Upper lobe of right lung (tissue), 1 donor: ENCODE measurements around the gene ANKLE2. TPM values are rescaled to one million over a fixed set of nuclear protein-coding genes. Genes with fewer than 3 reads are reported as not detected.

Source experiments
- ATAC-seq: fragments of 200-7000 bp; cut with Tn5 transposase; one replicate; pipeline ENCODE4 v1.9.1; 2020; ENCODE audit warnings: mild to moderate bottlenecking, moderate library complexity
- DNase-seq: peaks from one replicate; pipeline ENCODE4 v3.0.0-alpha.2; 2020
- H3K27ac ChIP-seq: fragments of 200-600 bp; one replicate; pipeline ENCODE4 v1.8.0; 2022
- H3K27me3 ChIP-seq: fragments of 200-600 bp; one replicate; pipeline ENCODE4 v1.8.0; 2022; ENCODE audit warnings: mild to moderate bottlenecking
- H3K36me3 ChIP-seq: fragments of 200-600 bp; one replicate; pipeline ENCODE4 v1.8.0; 2022
- H3K4me1 ChIP-seq: fragments of 200-600 bp; one replicate; pipeline ENCODE4 v1.8.0; 2022
- H3K4me3 ChIP-seq: fragments of 200-600 bp; one replicate; pipeline ENCODE4 v1.8.0; 2022; ENCODE audit warnings: mild to moderate bottlenecking
- H3K9me3 ChIP-seq: fragments of 200-600 bp; one replicate; pipeline ENCODE4 v1.8.0; 2022
- CTCF ChIP-seq: fragments of 200-600 bp; IDR thresholded peaks from one replicate; pipeline ENCODE4 v1.8.0; 2022; ENCODE audit warnings: antibody characterized with exemption
- intact Hi-C: fragments of 100-400 bp; cut with DNase I; formaldehyde crosslinking; loops from one replicate; pipeline ENCODE4 v1.11.0; 2022
- total RNA-seq: library from RNA; stranded (reverse); fragmentation: NEBNext Ultra II Directional; extraction: Animal tissue kit (Norgen Biotek cat#: 25700); gene quantifications from one replicate; pipeline ENCODE4 v1.2.1, GENCODE V29; 2021
- donor health status: DM: no; HTN: yes; CAD: no; lungs with severe emphysema.

Gene ANKLE2
- total RNA-seq, 1 donor from 2014 or later: 60.2 TPM

- intact Hi-C loops: no loop called here
- H3K4me1 ChIP-seq: no peaks in the 10 kb centered on the region
- H3K36me3 ChIP-seq: peaks cover 99% of the 10 kb centered on the region
- no peaks in the 10 kb centered on the region for H3K27me3 ChIP-seq
- H3K9me3 ChIP-seq: no peaks in the 10 kb centered on the region
- no peak overlapping the region for H3K27ac ChIP-seq
- H3K4me3 ChIP-seq: no peak overlapping the region
- no peak for DNase-seq
- no peak for TF ChIP-seq CTCF
- ATAC-seq: no peak
Measured at GRCh38 chr12:132739600-132740312, 21.9 kb downstream of the ANKLE2 start.

GRCh38 chr12:132736913-132737312, 24.7 kb downstream of the ANKLE2 start:
- Histone ChIP-seq H3K27me3 (no peaks in the 10 kb centered on the region), H3K27ac (no peak overlapping the region), H3K4me3 (no peak overlapping the region), H3K4me1 (no peaks in the 10 kb centered on the region), H3K36me3 (peaks cover 88% of the 10 kb centered on the region), H3K9me3 (no peaks in the 10 kb centered on the region)
- no peak for TF ChIP-seq CTCF
- DNase-seq (no peak), ATAC-seq (no peak)
- intact Hi-C loops: no loop called here

DNA sequence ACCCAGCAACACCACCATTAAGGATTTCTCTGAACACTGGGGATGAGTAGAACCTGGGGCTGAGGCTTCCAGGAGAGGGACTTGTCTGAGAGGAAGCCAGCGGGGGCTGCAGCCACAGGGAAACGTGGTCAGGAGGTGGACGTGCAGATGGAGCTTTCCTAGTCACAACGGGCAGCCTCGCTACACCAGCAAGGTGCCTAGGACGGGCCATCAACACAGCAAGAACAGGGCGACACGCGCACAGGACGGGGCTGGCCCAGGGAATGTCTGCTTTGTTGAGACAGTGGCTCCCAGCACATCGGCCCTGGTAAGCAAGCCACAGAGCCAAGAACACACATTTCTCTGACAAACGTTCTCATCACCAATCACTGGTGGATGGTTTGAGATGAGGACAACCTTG, 25.3 kb downstream of the ANKLE2 start:
- DNase-seq: no peak
- no peak overlapping the region for H3K27ac ChIP-seq

DNA sequence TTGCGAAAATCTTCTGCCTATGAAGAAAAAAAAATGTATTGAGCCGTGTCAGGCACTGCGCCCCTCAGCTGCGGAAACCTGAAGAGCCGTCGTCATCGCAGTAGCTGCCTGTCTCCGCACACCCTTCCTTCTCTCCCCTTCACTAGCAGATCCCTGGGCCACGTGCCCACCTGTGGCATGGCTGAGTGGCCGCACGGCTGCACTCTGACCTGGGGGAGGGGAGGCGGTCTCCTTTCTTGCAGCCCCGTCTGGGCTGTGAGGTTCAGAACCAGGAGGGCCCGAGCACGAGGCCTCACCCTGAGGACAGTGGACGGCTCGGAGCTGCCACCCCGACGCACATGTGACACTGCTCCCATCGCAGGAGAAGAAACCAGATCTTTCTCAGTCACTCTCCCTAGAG, 26.1 kb downstream of the ANKLE2 start:
- Histone ChIP-seq H3K36me3 (peaks cover 88% of the 10 kb centered on the region), H3K27ac (no peak overlapping the region), H3K4me3 (no peak overlapping the region), H3K27me3 (no peaks in the 10 kb centered on the region), H3K9me3 (no peaks in the 10 kb centered on the region), H3K4me1 (no peaks in the 10 kb centered on the region)
- TF ChIP-seq CTCF: no peak
- intact Hi-C loops: no loop called here
- peak; percentile 23 for ATAC-seq
- DNase-seq: no peak

More for the DNA sequence above, 25.3 kb downstream of the ANKLE2 start:
- peaks cover 88% of the 10 kb centered on the region for H3K36me3 ChIP-seq
- H3K4me3 ChIP-seq: no peak overlapping the region
- H3K9me3 ChIP-seq: no peaks in the 10 kb centered on the region
- H3K27me3 ChIP-seq: no peaks in the 10 kb centered on the region
- no peaks in the 10 kb centered on the region for H3K4me1 ChIP-seq
- intact Hi-C loops: no loop called here
- TF ChIP-seq CTCF: no peak
- ATAC-seq: no peak

- ATAC-seq (no peak), DNase-seq (no peak)
- intact Hi-C loops: no loop called here
- no peak overlapping the region for H3K4me3 ChIP-seq
- TF ChIP-seq CTCF: no peak
- H3K36me3 ChIP-seq: peaks cover 85% of the 10 kb centered on the region
- no peak overlapping the region for H3K27ac ChIP-seq
- H3K9me3 ChIP-seq: no peaks in the 10 kb centered on the region
- no peaks in the 10 kb centered on the region for H3K27me3 ChIP-seq
- no peaks in the 10 kb centered on the region for H3K4me1 ChIP-seq
Measured at GRCh38 chr12:132734206-132734605, 27.4 kb downstream of the ANKLE2 start.

DNA sequence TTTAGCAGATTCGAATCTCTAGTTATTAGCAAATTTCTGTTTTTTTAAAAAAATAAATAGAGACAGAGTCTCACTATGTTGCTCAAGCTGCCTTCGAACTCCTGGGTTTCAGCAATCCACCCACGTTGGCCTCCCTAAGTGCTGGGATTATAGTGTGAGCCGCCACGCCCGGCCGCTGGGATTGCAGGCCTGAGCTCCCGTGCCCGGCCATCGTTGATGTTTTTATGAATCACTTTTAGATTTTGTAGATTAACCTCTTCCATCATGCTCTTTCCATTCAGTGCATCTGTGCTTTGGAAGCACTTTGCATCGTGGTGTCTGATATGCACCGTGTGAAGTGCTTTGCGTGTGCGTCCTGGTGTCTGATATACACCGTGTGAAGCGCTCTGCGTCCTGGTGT, 30.1 kb downstream of the ANKLE2 start:
- H3K4me1 ChIP-seq: no peaks in the 10 kb centered on the region
- no peak for TF ChIP-seq CTCF
- no peaks in the 10 kb centered on the region for H3K9me3 ChIP-seq
- no peak for ATAC-seq
- no peak for DNase-seq
- H3K36me3 ChIP-seq: peaks cover 83% of the 10 kb centered on the region
- intact Hi-C loops: no loop called here
- H3K4me3 ChIP-seq: no peak overlapping the region
- no peaks in the 10 kb centered on the region for H3K27me3 ChIP-seq
- no peak overlapping the region for H3K27ac ChIP-seq
